ENCODE results near the gene KIF4B. TPM values are rescaled to one million over a fixed set of nuclear protein-coding genes. Genes with fewer than 3 reads are reported as not detected.

KIF4B gene
- total and polyA plus RNA-seq, 2 of the 8 experiments (the other 6 are each of a cell fraction or from before 2014, with no cell fraction given) = 0.02 to 0.15 TPM

- POLR2A ChIA-PET (ENCODE audit: partially characterized antibody) = no interaction called here
- CTCF ChIA-PET (ENCODE audit: partially characterized antibody) = interaction anchor here (0.8 to 6.2 kb wide), 19 partner anchors 10 to 397 kb away, joined by 3 to 78 read pairs (median 5); no protein-coding TSS in a partner anchor
Measured at GRCh38 chr5:155029240-155029639, 15.7 kb downstream of the KIF4B start.

More at GRCh38 chr5:155029240-155029639, 15.7 kb downstream of the KIF4B start:
- Histone ChIP-seq H2AK5ac (ENCODE audit: low read depth, low read length) (no peak overlapping the region), H4K91ac (replicated peaks; ENCODE audit: insufficient read length, low read length) (no peak overlapping the region), H3K27ac (ENCODE audit: low read depth, low read length) (no peak overlapping the region), H3K79me2 (ENCODE audit: control insufficient read depth in 1 of 2, insufficient read depth in 2 of 2, low read length in 2 of 2) (no peaks in the 10 kb centered on the region), H2BK20ac (ENCODE audit: low read length) (no peak overlapping the region), H3K9me3 (ENCODE audit: insufficient read depth in 2 of 2, low read depth in 1 of 2, low read length in 1 of 2) (no peaks in the 10 kb centered on the region), H3K36me3 (ENCODE audit: control insufficient read depth in 2 of 4, insufficient read depth in 4 of 4, low read length in 3 of 4) (no peaks in the 10 kb centered on the region), H2BK5ac (ENCODE audit: low read depth, low read length) (no peak overlapping the region), H2BK120ac (replicated peaks; ENCODE audit: low read depth, low read length) (no peak overlapping the region), H3K56ac (replicated peaks; ENCODE audit: insufficient read length, low read depth, low read length) (no peak overlapping the region), H3K18ac (ENCODE audit: extremely low read depth, low read length) (no peak overlapping the region), H4K5ac (ENCODE audit: insufficient read length, low read depth, low read length) (no peak overlapping the region), H2AFZ (ENCODE audit: low read length) (no peak overlapping the region), H4K20me1 (replicated peaks in 1 of 2; ENCODE audit: control insufficient read depth in 1 of 2, insufficient read depth in 2 of 2, low read length in 2 of 2) (no peaks in the 10 kb centered on the region), H3K14ac (ENCODE audit: insufficient read length) (no peak overlapping the region), H2BK15ac (ENCODE audit: low read length) (no peak overlapping the region), H3K23me2 (ENCODE audit: low read depth, low read length) (no peaks in the 10 kb centered on the region), H3K79me1 (ENCODE audit: low read depth, low read length) (no peaks in the 10 kb centered on the region), H2BK12ac (ENCODE audit: low read depth, low read length) (no peak overlapping the region), H3K9ac (replicated peaks in 1 of 4; ENCODE audit: extremely low read depth in 1 of 4, low read depth in 3 of 4, low read length in 3 of 4) (no peak overlapping the region), H3K27me3 (replicated peaks in 1 of 4; ENCODE audit: control insufficient read depth in 3 of 4, extremely low read depth in 1 of 4, insufficient read depth in 3 of 4, low read length in 3 of 4) (no peaks in the 10 kb centered on the region), H3K4me2 (ENCODE audit: insufficient read depth in 1 of 2, low read depth in 2 of 2, low read length in 2 of 2) (no peak overlapping the region), H3K4me1 (replicated peaks in 1 of 4; ENCODE audit: control insufficient read depth in 3 of 4, insufficient read depth in 4 of 4, low read length in 3 of 4) (no peaks in the 10 kb centered on the region), H4K8ac (ENCODE audit: extremely low read depth, insufficient read depth, low read length) (no peak overlapping the region), H3K23ac (ENCODE audit: insufficient read length) (no peak overlapping the region), H3K4me3 (ENCODE audit: extremely low read depth in 1 of 4, insufficient read depth in 2 of 4, low read depth in 3 of 4, low read length in 4 of 4) (no peak overlapping the region), H3K4ac (replicated peaks; ENCODE audit: insufficient read length, low read depth, low read length) (no peak overlapping the region)
- FAIRE-seq (no peak), DNase-seq (ENCODE audit: low read depth in 1 of 2, low spot score in 2 of 2) (no peak)
- TF ChIP-seq CTCF (IDR thresholded peaks at IDR 0.05; ENCODE audit: control extremely low read depth in 1 of 3, insufficient read depth in 1 of 3, low read depth in 1 of 3, low read length in 3 of 3) (no peak), BACH1 (IDR thresholded peaks at IDR 0.05; ENCODE audit: low read length) (no peak), ATF2 (IDR thresholded peaks at IDR 0.05; ENCODE audit: low read length) (no peak), TAF1 (IDR thresholded peaks at IDR 0.05; ENCODE audit: low read depth, low read length) (no peak), RNF2 (IDR thresholded peaks at IDR 0.05; ENCODE audit: borderline replicate concordance, low read depth, low read length, missing control alignments, poor library complexity, severe bottlenecking) (no peak)
- 84% methylated on average over 1 of the region's 1 CpG; no CpG with 5 or more reads in 1 of the 2 experiments for WGBS, 2 experiments (ENCODE audit: extremely low coverage in 1 of 2, insufficient coverage in 1 of 2, insufficient read length in 1 of 2, insufficient replicate concordance in 2 of 2, low coverage in 1 of 2, low lambda C conversion rate in 2 of 2, missing lambda C conversion rate in 1 of 2)

Measured in H1 (cell line).